Stomach smooth muscle (tissue), 2 donors: ENCODE data around the gene PPP1R14B.

ENCODE experiments used
- H3K27ac ChIP-seq: one replicate; pipeline ENCODE4 v1.7.0; 2013; ENCODE audit warnings: mild to moderate bottlenecking, low read length, inconsistent platforms
- H3K27me3 ChIP-seq, 2 donors: one replicate each; pipeline ENCODE4 v1.7.0; 2013; ENCODE audit warnings: low read length in 2 of 2; ENCODE audit not compliant: insufficient read depth in 2 of 2, control insufficient read depth in 1 of 2
- H3K36me3 ChIP-seq, 2 donors: one replicate each; pipeline ENCODE4 v1.7.0; 2013; ENCODE audit warnings: low read length in 2 of 2; ENCODE audit not compliant: control insufficient read depth in 2 of 2, insufficient read depth in 2 of 2
- H3K4me1 ChIP-seq: one replicate; pipeline ENCODE4 v1.7.0; 2013; ENCODE audit warnings: low read length; ENCODE audit not compliant: control insufficient read depth, insufficient read depth
- H3K4me3 ChIP-seq, 2 donors: one replicate each; pipeline ENCODE4 v1.7.0; 2013; ENCODE audit warnings: low read length in 2 of 2
- H3K9ac ChIP-seq, 2 donors: one replicate each; pipeline ENCODE4 v1.7.0; 2013; ENCODE audit warnings: low read length in 2 of 2, mild to moderate bottlenecking in 1 of 2
- H3K9me3 ChIP-seq, 2 donors: one replicate each; pipeline ENCODE4 v1.7.0; 2013; ENCODE audit warnings: low read length in 2 of 2; ENCODE audit not compliant: control insufficient read depth in 2 of 2
- donor health status: healthy.
- donor health status: Pancreatic carcinoma.

PPP1R14B gene

DNA sequence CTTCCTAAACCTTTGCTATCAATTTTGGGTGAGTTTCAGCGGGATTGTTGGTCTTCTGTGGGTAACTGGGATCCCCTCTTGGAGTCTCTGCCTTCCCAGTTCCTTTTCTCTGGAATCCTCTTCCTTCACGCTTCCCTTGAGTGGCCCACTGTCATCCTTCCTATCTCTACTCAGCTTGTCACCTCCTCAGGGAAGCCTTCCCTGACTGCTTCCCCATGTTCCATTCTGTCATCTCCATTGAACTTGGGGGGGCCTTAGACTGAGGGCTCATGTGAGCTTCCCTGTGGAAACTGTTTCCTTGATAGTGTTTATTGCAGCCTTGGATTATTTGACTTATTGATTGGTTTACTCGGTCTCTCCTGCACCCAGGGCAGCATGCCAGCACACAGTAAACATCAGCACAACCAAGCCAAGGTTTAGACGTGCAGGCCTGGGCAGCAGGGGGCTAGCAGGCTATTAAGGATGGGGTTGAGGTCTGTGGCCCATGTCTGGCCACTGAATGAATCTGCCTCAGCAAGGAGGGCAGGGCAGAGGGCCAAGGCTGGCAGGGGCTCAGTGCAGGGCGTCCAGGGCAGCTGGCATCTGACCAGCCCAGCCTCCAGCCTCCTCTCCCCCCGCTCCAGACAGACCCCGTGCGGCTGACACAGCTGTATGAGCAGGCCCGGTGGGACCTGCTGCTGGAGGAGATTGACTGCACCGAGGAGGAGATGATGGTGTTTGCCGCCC lies 28.0 kb downstream of the PPP1R14B start:
- Histone ChIP-seq H3K4me1 (no peaks in the 10 kb centered on the region), H3K27me3 (no peaks in the 10 kb centered on the region), H3K9ac (no peak overlapping the region), H3K27ac (no peak overlapping the region), H3K9me3 (no peaks in the 10 kb centered on the region), H3K4me3 (no peak overlapping the region), H3K36me3 (peaks cover 0 to 6% of the 10 kb centered on the region in 2 donors)

DNA sequence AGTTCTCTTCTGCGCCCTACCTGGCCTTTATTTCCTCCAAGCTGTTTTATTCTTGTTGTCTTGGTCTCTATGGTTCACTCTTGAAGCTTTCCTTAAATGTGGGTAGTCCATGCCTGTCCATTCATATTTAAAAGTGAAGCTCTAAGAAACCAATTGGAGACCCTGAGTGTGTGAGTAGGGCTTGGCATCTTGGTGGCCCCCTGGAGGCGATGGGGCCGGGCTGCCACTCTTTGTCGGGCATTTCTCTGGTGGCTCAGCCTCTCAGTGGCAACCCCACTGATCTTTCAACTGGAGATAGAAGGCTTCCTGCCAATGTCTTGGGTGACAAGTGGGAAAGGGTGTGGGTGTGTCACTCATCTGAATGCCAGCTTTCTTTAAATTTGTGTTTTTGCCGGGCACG lies 29.9 kb downstream of the PPP1R14B start:
- no peaks in the 10 kb centered on the region for H3K4me1 ChIP-seq
- H3K36me3 ChIP-seq = peaks cover 0 to under 1% of the 10 kb centered on the region in 2 donors
- H3K4me3 ChIP-seq = no peak overlapping the region
- H3K9me3 ChIP-seq = no peaks in the 10 kb centered on the region
- H3K9ac ChIP-seq = no peak overlapping the region
- H3K27me3 ChIP-seq = no peaks in the 10 kb centered on the region
- no peak overlapping the region for H3K27ac ChIP-seq

DNA sequence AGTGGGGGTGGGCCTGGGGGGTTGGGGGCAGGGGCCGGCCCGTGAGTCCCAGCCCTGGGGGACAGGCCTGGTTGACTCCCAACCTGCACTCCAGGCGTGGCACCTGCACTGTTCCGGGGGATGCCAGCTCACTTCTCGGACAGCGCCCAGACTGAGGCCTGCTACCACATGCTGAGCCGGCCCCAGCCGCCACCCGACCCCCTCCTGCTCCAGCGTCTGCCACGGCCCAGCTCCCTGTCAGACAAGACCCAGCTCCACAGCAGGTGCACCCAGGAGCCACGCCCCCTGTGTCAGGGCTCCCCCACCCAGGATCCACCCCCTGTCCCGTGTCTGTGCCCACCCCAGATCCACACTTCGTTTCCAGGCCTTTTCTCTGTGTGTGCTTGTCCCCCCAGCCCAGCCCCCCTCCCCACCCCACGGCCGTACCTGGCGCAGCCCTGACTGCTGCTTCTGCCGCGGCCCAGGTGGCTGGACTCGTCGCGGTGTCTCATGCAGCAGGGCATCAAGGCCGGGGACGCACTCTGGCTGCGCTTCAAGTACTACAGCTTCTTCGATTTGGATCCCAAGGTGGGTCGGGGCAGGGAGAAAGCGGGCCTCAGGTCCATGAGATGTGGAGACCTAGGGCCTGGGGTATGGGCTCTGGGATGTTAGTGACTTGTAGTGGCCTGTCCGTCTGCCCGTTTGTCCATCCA lies 35.4 kb downstream of the PPP1R14B start:
- Histone ChIP-seq H3K27ac (no peak overlapping the region), H3K4me3 (no peak overlapping the region), H3K9ac (no peak overlapping the region), H3K36me3 (peaks cover 0 to 7% of the 10 kb centered on the region in 2 donors), H3K4me1 (peaks cover 14% of the 10 kb centered on the region), H3K27me3 (no peaks in the 10 kb centered on the region), H3K9me3 (no peaks in the 10 kb centered on the region)

DNA sequence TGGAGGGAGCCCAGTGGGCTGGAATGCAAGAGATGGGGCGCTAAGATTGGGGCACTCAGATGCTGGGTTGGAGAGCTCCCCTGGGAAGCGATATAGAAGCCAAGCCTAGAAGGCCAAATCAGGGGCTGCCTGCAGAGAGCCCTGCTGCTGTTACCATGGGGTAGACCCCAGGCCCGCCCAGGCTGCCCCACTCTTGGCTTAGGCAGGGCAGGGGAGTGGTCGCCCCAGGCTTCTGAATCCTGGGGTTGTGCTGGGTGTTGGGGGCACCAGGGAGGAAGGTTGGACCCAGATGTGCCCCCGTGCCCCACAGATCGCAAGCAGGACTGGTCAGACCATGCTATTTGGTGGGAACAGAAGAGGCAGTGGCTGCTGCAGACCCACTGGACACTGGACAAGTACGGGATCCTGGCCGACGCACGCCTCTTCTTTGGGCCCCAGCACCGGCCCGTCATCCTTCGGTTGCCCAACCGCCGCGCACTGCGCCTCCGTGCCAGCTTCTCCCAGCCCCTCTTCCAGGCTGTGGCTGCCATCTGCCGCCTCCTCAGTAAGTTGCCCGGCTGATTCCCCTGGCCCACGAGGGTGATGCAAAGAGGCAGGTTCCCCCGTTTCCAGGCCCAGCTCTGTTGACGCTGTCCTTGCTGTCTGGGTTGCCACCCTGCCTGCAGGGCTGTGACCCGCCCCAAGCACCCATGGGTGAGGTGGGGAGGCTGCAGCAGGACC lies 36.3 kb downstream of the PPP1R14B start:
- no peak overlapping the region for H3K27ac ChIP-seq
- H3K9me3 ChIP-seq = no peaks in the 10 kb centered on the region
- no peak overlapping the region for H3K9ac ChIP-seq
- peaks cover 0 to 9% of the 10 kb centered on the region in 2 donors for H3K36me3 ChIP-seq
- peaks cover 14% of the 10 kb centered on the region for H3K4me1 ChIP-seq
- no peaks in the 10 kb centered on the region for H3K27me3 ChIP-seq
- no peak overlapping the region for H3K4me3 ChIP-seq

DNA sequence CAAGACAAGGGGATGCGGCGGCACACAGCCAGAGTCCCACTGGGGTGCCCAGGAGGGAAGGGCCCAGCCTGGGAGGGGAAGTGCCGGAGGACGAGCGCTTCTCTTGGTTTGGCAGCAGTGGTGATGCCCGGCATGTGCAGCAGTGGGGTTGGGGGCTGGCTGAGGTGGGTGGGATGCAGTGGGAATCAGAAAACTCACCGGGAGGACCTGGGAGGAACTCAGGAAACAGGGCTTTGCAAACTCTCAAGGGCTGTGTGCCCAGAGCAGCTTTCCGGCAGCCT lies 37.2 kb downstream of the PPP1R14B start:
- H3K4me1 ChIP-seq = peaks cover 19% of the 10 kb centered on the region
- H3K27ac ChIP-seq = no peak overlapping the region
- peaks cover 3 to 9% of the 10 kb centered on the region in 2 donors for H3K36me3 ChIP-seq
- no peaks in the 10 kb centered on the region for H3K27me3 ChIP-seq
- H3K9ac ChIP-seq = no peak overlapping the region
- no peaks in the 10 kb centered on the region for H3K9me3 ChIP-seq
- no peak overlapping the region for H3K4me3 ChIP-seq

DNA sequence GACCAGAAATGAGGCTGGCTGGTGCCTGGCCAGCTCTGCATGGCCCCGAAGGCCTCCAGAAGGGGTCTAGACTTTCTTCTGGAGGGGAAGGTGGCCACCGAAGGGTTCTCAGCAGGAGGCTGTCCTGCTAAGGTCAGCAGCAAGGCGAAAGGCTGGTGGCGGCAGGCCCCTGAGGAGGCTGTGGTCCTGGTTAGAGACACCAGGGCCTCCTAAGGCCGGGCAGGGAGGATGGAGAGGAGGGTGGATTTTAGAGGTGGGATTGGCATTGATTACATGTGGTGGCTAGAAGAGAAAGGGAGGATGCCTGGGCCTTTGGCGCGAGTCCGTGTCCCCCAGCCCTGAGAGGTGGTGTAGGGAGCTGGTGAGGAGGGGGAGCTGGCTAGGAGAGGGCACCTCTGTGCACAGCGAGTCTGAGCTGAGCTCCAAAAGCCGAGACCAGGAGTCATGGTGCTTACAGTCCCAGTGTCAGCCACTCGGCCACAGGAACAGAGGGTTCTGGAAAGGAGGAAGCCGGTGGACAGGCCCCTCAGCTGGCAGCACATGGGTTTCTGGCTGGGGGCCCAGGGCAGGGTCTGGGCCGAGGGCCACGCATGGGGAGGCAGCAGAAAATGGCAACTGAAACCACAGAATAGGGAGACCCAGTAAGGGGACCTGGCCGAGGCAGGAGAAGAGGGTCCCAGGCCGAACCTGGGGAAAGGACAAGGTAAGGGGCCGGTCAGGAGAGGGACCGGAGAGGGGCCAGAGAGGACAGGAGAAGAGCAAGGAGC lies 37.8 kb downstream of the PPP1R14B start:
- Histone ChIP-seq H3K4me3 (no peak overlapping the region), H3K27me3 (no peaks in the 10 kb centered on the region), H3K9me3 (no peaks in the 10 kb centered on the region), H3K36me3 (peaks cover 3 to 12% of the 10 kb centered on the region in 2 donors), H3K4me1 (peaks cover 24% of the 10 kb centered on the region), H3K27ac (peak overlapping the region; percentile 53), H3K9ac (peak overlapping the region in 1 of 2 donors; percentile 62)

DNA sequence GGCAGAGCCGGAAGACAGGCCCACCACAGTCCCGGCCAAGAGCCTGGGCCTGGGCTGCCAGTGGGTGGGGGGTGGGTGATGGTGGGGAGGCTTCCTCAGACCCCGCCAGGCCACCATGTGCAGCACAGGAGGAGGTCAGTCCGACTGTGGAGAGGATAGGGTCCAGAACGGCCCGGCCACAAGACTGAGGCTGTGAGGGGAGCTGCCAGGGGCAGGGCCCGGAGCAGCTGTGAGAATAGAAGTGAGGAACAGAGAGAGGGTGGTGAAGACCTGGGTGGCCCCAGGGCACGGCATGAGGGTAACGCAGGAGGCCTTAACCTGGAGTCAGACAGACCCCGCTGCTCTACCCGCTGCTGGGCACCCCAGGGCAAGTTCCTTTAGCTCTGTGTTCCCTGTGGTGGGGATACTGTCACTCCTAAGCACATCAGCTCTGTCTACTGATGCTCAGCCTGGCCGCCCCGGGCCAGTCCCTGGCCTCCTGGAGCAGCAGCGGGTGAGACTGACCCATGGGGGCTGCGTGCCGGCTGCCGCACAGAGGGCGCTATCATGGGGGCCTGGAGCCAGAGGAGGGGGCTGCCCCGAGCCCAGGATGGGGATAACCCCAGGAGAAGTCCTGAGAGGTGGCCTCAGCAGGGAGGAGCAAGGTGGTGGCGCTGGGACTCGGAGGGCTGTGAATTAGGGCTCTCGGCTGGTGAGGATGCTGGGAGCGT lies 38.5 kb downstream of the PPP1R14B start:
- no peaks in the 10 kb centered on the region for H3K27me3 ChIP-seq
- peak overlapping the region; percentile 53 for H3K27ac ChIP-seq
- H3K36me3 ChIP-seq = peaks cover 11 to 20% of the 10 kb centered on the region in 2 donors
- H3K4me1 ChIP-seq = peaks cover 24% of the 10 kb centered on the region
- H3K9me3 ChIP-seq = no peaks in the 10 kb centered on the region
- H3K4me3 ChIP-seq = peak overlapping the region; percentile 19 to 54
- H3K9ac ChIP-seq = peak overlapping the region; percentile 29 to 62

DNA sequence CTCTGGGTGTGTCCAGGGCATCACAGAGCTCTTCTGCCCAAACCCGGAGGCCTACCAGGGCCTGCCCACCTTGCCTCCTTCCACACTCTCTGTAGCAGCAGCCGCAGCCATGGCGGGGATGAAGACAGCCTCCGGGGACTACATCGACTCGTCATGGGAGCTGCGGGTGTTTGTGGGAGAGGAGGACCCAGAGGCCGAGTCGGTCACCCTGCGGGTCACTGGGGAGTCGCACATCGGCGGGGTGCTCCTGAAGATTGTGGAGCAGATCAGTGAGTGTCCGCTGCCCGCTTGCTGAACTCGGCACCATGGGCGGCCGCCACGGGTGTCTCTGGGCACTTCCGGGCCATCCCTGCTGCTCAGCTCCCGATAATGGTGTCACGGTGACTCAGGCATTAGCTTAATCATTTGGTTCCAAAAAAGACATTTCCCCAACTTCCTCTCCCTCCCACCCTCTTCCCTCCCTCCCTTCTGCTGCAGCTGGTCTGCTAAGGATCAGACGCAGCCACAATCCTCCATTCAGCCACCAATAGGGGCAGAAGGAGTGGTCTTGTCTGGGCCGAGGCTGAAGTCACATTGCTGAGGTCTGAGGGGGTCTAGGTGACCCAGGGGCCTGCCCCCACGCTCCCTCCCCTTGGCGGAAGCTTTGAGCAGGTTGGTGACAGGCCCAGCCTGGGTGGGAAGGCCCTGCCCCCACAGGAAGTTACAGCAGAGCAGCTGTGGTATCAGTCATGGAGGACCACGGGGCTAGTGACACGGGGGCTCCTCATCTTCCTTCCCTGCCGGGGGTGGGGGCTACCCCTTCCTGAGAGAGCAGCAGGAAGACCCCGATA lies 39.3 kb downstream of the PPP1R14B start:
- peak overlapping the region; percentile 51 to 62 for H3K9ac ChIP-seq
- H3K27me3 ChIP-seq = no peaks in the 10 kb centered on the region
- H3K9me3 ChIP-seq = no peaks in the 10 kb centered on the region
- peak overlapping the region; percentile 64 for H3K27ac ChIP-seq
- H3K36me3 ChIP-seq = peaks cover 17 to 27% of the 10 kb centered on the region in 2 donors
- peak overlapping the region; percentile 19 to 54 for H3K4me3 ChIP-seq
- H3K4me1 ChIP-seq = peaks cover 24% of the 10 kb centered on the region

DNA sequence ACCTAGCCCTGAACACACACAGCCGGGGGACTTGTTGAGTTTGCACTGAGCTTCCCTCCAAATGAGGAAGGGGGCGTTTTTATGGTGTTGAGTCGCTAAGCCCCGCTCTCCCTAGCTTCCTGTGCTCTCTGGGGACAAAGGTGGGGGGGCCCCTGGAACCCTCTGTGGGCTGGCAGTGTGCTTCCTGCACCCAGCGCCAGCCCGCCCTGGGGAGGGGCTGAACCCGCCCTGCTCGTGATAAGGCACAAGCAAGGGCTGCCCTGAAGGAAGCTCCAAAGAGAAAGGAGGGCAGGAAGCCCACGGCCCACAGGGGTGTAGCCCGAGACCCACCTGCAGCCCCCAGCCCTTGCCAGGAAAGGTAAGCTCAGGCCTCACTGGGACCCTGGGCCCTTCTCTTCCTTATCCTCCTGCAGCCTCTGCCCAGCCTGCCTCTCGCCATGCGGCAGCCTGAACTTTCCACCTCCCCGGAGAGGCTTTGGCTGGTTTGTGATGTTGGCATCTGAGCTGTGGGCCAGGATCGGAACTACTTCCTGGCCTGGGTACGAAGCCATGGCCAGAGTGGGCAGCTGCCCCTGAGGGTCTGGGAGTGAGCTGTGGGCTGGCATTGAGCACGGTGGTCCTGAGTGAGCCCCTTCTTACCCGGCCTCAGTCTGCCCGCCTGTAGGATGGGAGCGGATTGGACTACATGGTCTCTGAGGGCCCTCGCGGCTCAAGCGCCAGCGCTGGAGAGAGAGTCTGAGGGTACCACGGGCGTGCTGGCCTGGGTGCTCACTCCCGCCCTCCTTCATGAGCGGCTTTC lies 40.1 kb downstream of the PPP1R14B start, which contains the start of gene FERMT3:
Gene FERMT3, plus strand, starts transcription at position 265 of the 799 bp plus-strand sequence. CDS start 644 bp downstream, outside the sequence.
- peak within 1 kb of the TSS; percentile 31 to 51 for H3K9ac ChIP-seq

More for the DNA sequence above, 40.1 kb downstream of the PPP1R14B start, which contains the start of gene FERMT3:
- H3K4me1 ChIP-seq = peaks cover 24% of the 10 kb centered on the region
- peak within 1 kb of the TSS; percentile 4 to 54 for H3K4me3 ChIP-seq
- H3K9me3 ChIP-seq = no peaks in the 10 kb centered on the region
- no peaks in the 10 kb centered on the region for H3K27me3 ChIP-seq
- peaks cover 22 to 30% of the 10 kb centered on the region in 2 donors for H3K36me3 ChIP-seq
- peak within 1 kb of the TSS; percentile 64 for H3K27ac ChIP-seq
